ENCODE results near the gene SOX21. TPM values are rescaled to one million over a fixed set of nuclear protein-coding genes. Genes with fewer than 3 reads are reported as not detected.

Gene SOX21
- total RNA-seq (not detected), polyA plus RNA-seq (under 1 TPM in 1 of 2 donors, not detected in 1; 0.02 TPM)
- long read RNA-seq, donor 1: 0 reads
- long read RNA-seq, donor 2: 0 reads
- long read RNA-seq, donor 3: 0 reads

- no peaks in the 10 kb centered on the region for H3K9me3 ChIP-seq
- H3K27me3 ChIP-seq: no peaks in the 10 kb centered on the region
- peaks cover 5% of the 10 kb centered on the region for H3K4me1 ChIP-seq (ENCODE audit: insufficient read depth)
- TF ChIP-seq CTCF (IDR thresholded peaks at IDR 0.05): no peak
- TF ChIP-seq EP300 (IDR thresholded peaks at IDR 0.05): no peak
- TF ChIP-seq POLR2A (IDR thresholded peaks at IDR 0.05): no peak
- H3K4me3 ChIP-seq: peak within 1 kb of the TSS; percentile 2
- no peak for DNase-seq
- no peaks in the 10 kb centered on the region for H3K36me3 ChIP-seq
- no peak within 1 kb of the TSS for H3K27ac ChIP-seq
- intact Hi-C loops (cut with DNase I): no loop called here
- 1% methylated on average over 37 to 38 of the region's 38 CpGs for WGBS, 3 donors
Measured at GRCh38 chr13:94712287-94712811, at the start of gene SOX21. SOX21 (minus strand) TSS chr13:94712545; CDS start chr13:94712049, 496 bp downstream.

- Histone ChIP-seq H3K36me3 (no peaks in the 10 kb centered on the region), H3K9me3 (no peaks in the 10 kb centered on the region), H3K4me1 (ENCODE audit: insufficient read depth) (no peaks in the 10 kb centered on the region), H3K27ac (no peak overlapping the region), H3K27me3 (no peaks in the 10 kb centered on the region), H3K4me3 (no peak overlapping the region)
- TF ChIP-seq CTCF (IDR thresholded peaks at IDR 0.05): no peak
- no peak for TF ChIP-seq POLR2A (IDR thresholded peaks at IDR 0.05)
- TF ChIP-seq EP300 (IDR thresholded peaks at IDR 0.05): no peak
- DNase-seq: no peak
- intact Hi-C loops (cut with DNase I): no loop called here
- 30 to 38% (median 35%) methylated on average over 2 of the region's 2 CpGs for WGBS, 3 donors
Measured at GRCh38 chr13:94761407-94761806, 49.1 kb upstream of the SOX21 start.

- WGBS, 3 donors: 94 to 96% (median 95%) methylated on average over 22 of the region's 22 CpGs
- intact Hi-C loops (cut with DNase I): no loop called here
Measured at GRCh38 chr13:94759120-94759728, 46.9 kb upstream of the SOX21 start.

GRCh38 chr13:94758436-94758960 is 46.2 kb upstream of the SOX21 start:
- WGBS, 3 donors: 60 to 64% (median 60%) methylated on average over 5 of the region's 5 CpGs
- no peak for DNase-seq
- no peaks in the 10 kb centered on the region for H3K4me1 ChIP-seq (ENCODE audit: insufficient read depth)
- no peaks in the 10 kb centered on the region for H3K27me3 ChIP-seq
- H3K27ac ChIP-seq: no peak overlapping the region
- no peaks in the 10 kb centered on the region for H3K9me3 ChIP-seq
- no peaks in the 10 kb centered on the region for H3K36me3 ChIP-seq
- intact Hi-C loops (cut with DNase I): no loop called here
- no peak overlapping the region for H3K4me3 ChIP-seq
- no peak for TF ChIP-seq EP300 (IDR thresholded peaks at IDR 0.05)
- TF ChIP-seq CTCF (IDR thresholded peaks at IDR 0.05): no peak
- no peak for TF ChIP-seq POLR2A (IDR thresholded peaks at IDR 0.05)

More at GRCh38 chr13:94759120-94759728, 46.9 kb upstream of the SOX21 start:
- no peak for TF ChIP-seq EP300 (IDR thresholded peaks at IDR 0.05)
- no peak for TF ChIP-seq CTCF (IDR thresholded peaks at IDR 0.05)
- TF ChIP-seq POLR2A (IDR thresholded peaks at IDR 0.05): no peak
- no peaks in the 10 kb centered on the region for H3K27me3 ChIP-seq
- no peak for DNase-seq
- H3K36me3 ChIP-seq: no peaks in the 10 kb centered on the region
- no peaks in the 10 kb centered on the region for H3K9me3 ChIP-seq
- H3K4me3 ChIP-seq: no peak overlapping the region
- no peak overlapping the region for H3K27ac ChIP-seq
- H3K4me1 ChIP-seq (ENCODE audit: insufficient read depth): no peaks in the 10 kb centered on the region
